MM.1S (cell line): Measurements from ENCODE around the gene DCBLD2.

Experiments used
- CTCF ChIP-seq: fragments of 300-600 bp; sonication (generic); IDR thresholded peaks from 2 replicates; pipeline ENCODE4 v1.5.1; 2016; ENCODE audit warnings: antibody characterized with exemption, low read length, mixed read lengths
- EZH2 ChIP-seq: fragments of 300-600 bp; sonication (generic); optimal IDR thresholded peaks from 2 replicates; pipeline ENCODE3; 2017; ENCODE audit warnings: low read depth, mild to moderate bottlenecking, antibody characterized with exemption, low read length, mixed read lengths
- EZH2phosphoT487 ChIP-seq: fragments of 300-600 bp; sonication (generic); IDR thresholded peaks from 2 replicates; pipeline ENCODE4 v1.6.1; 2018; ENCODE audit warnings: antibody characterized with exemption, low read length

GRCh38 chr3:98877132-98877531, 24.4 kb downstream of the DCBLD2 start:
- TF ChIP-seq CTCF (no peak), EZH2 (no peak), EZH2phosphoT487 (no peak)
